Stimulated activated CD4-positive, alpha-beta T cell treated with anti-CD3 and anti-CD28 coated beads, TNF-alpha, amount 100 ng/mL, for 24 hours (primary cell): ENCODE measurements around the gene SPATA46.

Experiments used
- DNase-seq, 3 experiments: peaks; one replicate each; pipeline ENCODE4 v3.0.0-alpha.2; 2020; ENCODE audit warnings: low read depth in 3 of 3

SPATA46 gene

GRCh38 chr1:162390396-162391185 is 13.9 kb upstream of the SPATA46 start:
- DNase-seq: no peak

GRCh38 chr1:162389971-162390370 is 13.3 kb upstream of the SPATA46 start:
- no peak for DNase-seq

- no peak for DNase-seq
These were observed 12.6 kb upstream of the SPATA46 start for GRCh38 chr1:162389021-162389818.

DNA sequence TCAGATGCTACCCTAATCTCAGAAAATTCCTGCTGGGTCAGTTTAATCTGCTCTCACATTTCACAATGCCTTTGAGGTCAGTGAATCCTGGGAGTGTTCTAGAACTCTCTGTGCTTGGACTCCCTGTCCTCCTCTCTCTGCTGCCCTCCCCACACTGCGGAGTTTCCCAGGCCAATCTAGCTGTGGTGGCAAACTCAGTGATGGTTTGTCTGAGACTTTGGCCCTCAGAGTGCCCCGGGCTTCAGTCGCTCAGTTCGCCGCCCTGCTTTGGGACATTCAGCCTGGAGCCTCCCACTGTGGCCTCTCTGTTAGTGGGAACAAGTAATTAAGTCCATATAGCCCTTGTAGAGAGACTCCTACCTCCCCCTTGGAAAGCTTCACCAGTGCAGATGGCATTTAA is 12.0 kb upstream of the SPATA46 start:
- DNase-seq: no peak

DNA sequence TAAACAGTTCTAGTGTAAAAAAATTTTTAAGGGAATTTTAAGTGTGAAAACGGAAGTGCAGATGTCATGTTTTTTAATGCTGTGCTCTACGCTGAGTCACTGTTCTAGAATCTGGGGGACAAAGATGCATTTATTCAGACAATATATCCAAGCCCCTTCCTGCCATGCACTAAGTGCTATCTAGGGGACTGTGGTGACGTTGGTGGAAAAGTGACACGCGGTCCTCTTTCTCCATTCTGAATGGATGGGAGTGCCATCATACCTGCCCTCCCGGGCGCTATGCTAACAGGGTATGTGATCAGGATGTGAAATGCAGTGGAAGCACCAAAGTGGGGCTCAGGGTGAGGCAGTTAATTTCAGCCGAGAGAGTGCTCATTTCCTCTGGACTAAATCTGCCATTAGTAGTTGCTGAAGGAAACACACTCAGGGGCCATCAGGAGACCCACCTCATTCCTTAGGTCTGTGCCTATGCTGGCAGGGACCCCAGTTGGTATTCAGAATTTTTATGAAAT is 11.5 kb upstream of the SPATA46 start:
- no peak for DNase-seq

GRCh38 chr1:162387226-162388082 is 10.8 kb upstream of the SPATA46 start:
- no peak for DNase-seq

DNA sequence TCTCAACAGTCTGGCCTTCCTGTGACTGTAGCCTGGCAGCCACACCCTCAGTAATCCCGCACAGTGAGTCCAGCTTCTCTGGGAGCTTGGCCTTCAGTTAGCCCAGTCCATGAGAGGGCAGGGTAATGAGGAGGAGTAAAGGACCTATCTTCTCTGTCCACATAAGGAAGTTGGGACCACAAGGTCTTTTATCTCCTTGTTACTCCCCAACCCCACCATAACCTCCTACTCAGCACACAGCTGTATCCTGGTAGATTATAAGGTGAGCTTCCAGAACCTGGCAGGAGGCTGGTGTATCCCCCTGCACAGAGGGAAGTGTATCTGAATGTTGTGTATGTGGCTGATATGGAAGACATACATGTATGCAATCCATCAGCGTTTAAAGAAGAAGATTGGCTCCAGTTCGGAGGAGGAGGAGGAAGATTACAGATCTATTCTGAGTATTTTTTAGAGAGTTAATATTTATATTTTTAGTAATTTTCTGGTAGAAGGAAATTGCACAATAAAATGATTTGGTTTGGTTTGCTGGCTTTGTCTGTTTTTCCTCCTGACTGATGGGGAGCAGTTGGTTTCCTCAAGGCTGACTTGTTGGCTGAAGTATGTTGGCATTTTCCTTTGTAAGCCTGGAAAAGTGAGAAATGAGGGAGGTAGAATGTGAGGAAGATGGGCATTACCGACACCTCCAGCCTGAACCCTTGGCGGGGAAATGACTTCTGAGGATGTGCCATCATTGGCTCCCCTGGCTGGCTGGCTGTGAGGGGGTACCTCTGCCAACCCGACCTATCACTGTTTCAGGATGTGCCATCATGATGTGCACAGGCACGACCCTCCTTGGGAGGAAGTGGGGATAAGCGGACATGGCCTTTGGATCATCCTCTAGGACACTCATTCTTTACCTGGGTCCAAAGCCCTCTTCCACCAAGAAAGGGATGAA is 9.9 kb upstream of the SPATA46 start:
- DNase-seq: no peak

DNA sequence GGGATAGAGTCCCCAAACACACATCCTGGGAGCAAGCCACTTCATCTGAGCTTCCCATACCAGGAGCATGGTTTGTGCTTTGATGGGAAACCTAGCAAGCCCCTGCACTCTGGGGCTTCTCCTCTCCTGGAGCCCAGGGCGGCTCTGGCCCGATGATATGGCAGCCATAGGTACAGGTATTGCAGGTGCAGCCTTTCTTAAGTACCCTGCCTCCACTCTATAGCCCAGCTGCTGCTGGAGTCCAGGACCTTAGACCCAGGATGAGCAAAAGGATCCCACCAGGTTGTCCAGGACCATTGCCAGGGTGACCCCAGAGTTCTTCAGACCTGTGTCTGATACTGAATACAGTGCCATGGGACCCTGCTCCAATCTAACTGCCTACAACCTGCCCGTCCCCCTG is 9.0 kb upstream of the SPATA46 start:
- no peak for DNase-seq

DNA sequence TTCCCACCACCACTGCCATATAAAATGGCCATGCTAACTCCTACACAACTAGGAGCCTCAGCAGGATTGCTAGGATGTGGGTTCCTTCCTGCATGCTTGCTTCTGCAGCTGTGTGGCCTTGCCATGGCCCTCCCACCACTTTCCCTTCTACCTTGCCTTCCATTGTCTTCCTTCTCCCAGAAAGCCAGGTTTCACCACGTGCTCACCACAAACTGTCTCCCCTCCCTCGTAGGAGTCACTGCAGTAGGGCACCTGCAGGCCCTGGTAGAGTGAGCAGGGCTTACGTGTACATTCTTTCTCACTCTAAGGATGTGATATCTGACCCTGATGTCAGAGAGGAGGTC is 8.6 kb upstream of the SPATA46 start:
- no peak for DNase-seq

GRCh38 chr1:162384601-162385279 is 8.1 kb upstream of the SPATA46 start:
- no peak for DNase-seq

DNA sequence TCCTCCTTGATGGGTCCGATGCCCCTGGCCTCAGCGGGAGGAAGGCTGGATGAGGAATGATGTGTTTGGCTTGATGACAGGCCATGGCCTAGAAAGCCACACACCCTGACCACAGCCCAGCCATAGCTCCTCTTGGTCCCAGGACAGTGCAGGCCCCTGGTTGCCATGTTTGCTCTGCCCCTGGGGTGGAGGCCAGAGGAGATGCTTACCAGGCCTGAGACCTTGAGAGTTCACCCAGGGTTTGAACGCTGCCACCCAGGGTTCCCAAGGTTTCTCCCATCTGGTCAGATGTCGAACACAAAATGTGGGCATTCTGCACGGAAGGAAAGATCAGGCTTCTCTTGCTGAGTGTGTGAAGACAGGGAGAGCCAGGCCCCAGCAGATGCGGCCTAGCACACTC is 7.5 kb upstream of the SPATA46 start:
- DNase-seq: no peak

DNA sequence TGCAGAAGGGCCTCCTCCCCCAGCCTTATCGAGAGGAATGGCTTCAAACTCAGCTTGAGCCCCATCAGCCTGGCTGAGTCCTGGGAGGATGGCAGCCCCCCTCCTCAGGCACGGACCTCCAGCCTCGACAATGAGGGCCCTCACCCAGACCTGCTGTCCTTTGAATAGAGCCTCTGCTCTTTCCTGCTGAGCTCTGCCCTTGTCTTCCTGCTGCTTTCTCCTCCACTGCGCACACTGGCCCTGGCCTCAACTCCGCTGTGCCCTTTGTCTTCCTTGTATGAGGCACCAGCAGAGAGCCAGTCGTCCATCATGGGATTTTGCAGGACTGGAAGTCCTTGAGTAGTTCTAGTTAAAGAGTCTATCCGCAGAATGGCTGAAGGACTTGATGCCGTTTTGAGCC is 6.9 kb upstream of the SPATA46 start:
- DNase-seq: no peak

GRCh38 chr1:162383091-162383490 is 6.4 kb upstream of the SPATA46 start:
- DNase-seq: no peak

- no peak for DNase-seq
These were observed 5.5 kb upstream of the SPATA46 start for GRCh38 chr1:162381941-162382750.

GRCh38 chr1:162381383-162381782 is 4.7 kb upstream of the SPATA46 start, which contains the start of gene C1orf226:
TSS of gene C1orf226 (plus strand) at chr1:162381728. CDS start at chr1:162381902, 174 bp downstream.
- DNase-seq: no peak

DNA sequence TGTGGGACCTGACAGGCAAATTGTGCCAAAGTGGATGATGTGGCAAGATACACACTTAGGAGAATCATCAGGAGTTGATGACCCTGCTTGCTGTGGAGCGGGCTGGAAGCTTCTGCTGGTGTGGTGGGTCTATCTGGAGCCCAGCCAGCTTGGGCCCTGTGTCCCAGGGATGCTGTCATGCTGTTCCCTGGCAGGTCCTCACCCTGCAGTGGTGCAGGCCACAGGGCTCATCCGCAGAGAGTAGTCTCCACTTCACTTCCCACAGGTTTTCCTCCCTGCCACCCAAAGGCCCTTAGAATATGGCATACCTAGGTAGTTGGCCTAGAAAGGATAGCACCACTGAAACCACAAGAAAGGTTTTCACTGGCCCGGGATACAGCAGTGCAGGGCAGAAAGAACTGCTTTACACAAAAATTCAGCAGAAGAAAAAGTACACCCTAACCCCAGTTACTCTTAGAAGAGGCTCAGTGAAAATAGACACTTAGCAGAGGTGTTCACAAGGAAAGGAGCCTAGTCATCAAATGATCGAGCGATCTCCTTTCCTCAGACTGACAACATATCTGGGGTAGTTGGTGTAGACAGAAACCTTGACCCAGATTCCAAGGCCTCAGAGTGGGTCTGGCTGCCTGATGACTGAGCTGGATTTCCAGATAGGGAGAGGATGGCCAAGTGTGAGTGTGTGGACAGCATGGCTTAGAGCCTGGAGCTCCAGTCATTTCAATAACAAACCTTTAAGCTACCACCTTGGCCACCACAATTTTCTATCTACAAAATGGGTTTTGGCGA is 3.6 kb upstream of the SPATA46 start:
- no peak for DNase-seq

- no peak for DNase-seq
These were observed 1.2 kb downstream of the SPATA46 start for GRCh38 chr1:162375463-162375862.

DNA sequence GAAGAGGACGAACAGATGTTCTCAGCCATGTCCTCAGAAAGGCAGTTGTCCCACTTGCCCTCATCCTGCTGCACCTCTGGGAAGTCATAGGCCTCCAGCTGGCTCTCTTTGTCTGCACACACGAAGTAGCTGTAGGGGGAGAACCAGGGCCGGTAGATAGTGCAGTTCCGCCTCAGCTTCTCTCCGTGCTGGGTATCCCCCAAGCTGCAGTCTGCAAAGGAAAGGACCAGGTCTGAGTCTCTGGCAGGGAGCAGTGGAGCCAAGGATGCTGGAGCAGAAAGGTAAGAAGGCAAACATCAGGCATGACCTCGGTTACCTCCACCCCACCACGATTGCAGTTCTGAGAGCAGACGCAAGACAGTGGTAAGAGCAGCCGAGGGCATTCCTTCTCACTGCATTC is 2.2 kb downstream of the SPATA46 start:
- no peak for DNase-seq
